Measurements from ENCODE around the gene DPEP2. TPM values are rescaled to one million over a fixed set of nuclear protein-coding genes. Genes with fewer than 3 reads are reported as not detected.
A peak's percentile ranks its signal among the peaks of the same experiment; 100 is the strongest.

The DPEP2 gene
- total and polyA plus RNA-seq, 2 of the 4 experiments (the other 2 are of a cell fraction): not detected

GRCh38 chr16:67939507-67940445 lies 59.5 kb downstream of the DPEP2 start:
- no peak overlapping the region for H3K23ac ChIP-seq (ENCODE audit: low read depth, low read length)
- H2BK5ac ChIP-seq (ENCODE audit: low read depth, low read length, poor library complexity, severe bottlenecking): no peak overlapping the region
- CTCF ChIA-PET: no interaction called here
- H3K4me2 ChIP-seq (ENCODE audit: low read depth, low read length): no peak overlapping the region
- peaks cover 14 to 76% of the 10 kb centered on the region in 2 experiments; a peak in 3 of 4 replicates for H3K79me1 ChIP-seq (ENCODE audit: low read depth in 1 of 2, low read length in 2 of 2)
- H4K8ac ChIP-seq (ENCODE audit: low read depth in 2 of 2, low read length in 2 of 2): 0 out of 4 replicates have a peak overlapping the region, but pooled peaks of 1 of the 2 experiments have one; percentile 12
- BruUV-seq (replicated peaks): no TSS peak
- in situ Hi-C loops (cut with MboI; ENCODE audit: low sequenced_read_pairs): loop anchor here (25.0 kb wide), 1 partner anchor 402 kb away; the partner anchor contains the start of gene RIPOR1
- no peak overlapping the region for H2BK120ac ChIP-seq (ENCODE audit: low read depth, low read length)
- no peaks in the 10 kb centered on the region for H3K9me3 ChIP-seq (ENCODE audit: control insufficient read depth, insufficient read depth, low read length)
- no peak overlapping the region for H3K9ac ChIP-seq (ENCODE audit: low read depth, low read length)
- no peak overlapping the region for H3K27ac ChIP-seq (ENCODE audit: insufficient read depth, low read length)
- no peak overlapping the region for H3K18ac ChIP-seq (ENCODE audit: low read depth, low read length)
- TF ChIP-seq RCOR1 (IDR thresholded peaks at IDR 0.05; ENCODE audit: insufficient replicate concordance, low read length): no peak
- no peak for TF ChIP-seq BHLHE40 (IDR thresholded peaks at IDR 0.05; ENCODE audit: low read depth, low read length)
- TF ChIP-seq CHD1 (IDR thresholded peaks at IDR 0.05; ENCODE audit: low read depth, low read length): no peak
- no peak for TF ChIP-seq USF2 (IDR thresholded peaks at IDR 0.05; ENCODE audit: low read depth, low read length)
- TF ChIP-seq NFE2L2 (IDR thresholded peaks at IDR 0.05; ENCODE audit: low read depth, low read length): no peak
- no peak for TF ChIP-seq CTCF (conservative IDR thresholded peaks at IDR 0.05; ENCODE audit: low read depth, low read length)
- TF ChIP-seq RFX5 (IDR thresholded peaks at IDR 0.05; ENCODE audit: low read depth, low read length): no peak
- no peak for TF ChIP-seq FOS (IDR thresholded peaks at IDR 0.05; ENCODE audit: low read depth, low read length)
- TF ChIP-seq POLR2A (IDR thresholded peaks at IDR 0.05; ENCODE audit: low read depth, low read length): no peak
- TF ChIP-seq MAZ (IDR thresholded peaks at IDR 0.05; ENCODE audit: borderline replicate concordance, low read depth, low read length): no peak
- no peak for TF ChIP-seq RAD21 (IDR thresholded peaks at IDR 0.05; ENCODE audit: low read length)
- TF ChIP-seq ELK1 (IDR thresholded peaks at IDR 0.05; ENCODE audit: borderline replicate concordance, low read depth, low read length): no peak
- TF ChIP-seq SMC3 (IDR thresholded peaks at IDR 0.05; ENCODE audit: low read depth, low read length): no peak
- no peak for TF ChIP-seq CEBPB (IDR thresholded peaks at IDR 0.05; ENCODE audit: low read depth, low read length)
- H3K14ac ChIP-seq (replicated peaks; ENCODE audit: low read depth, low read length): no peak overlapping the region
- peak overlapping the region; percentile 65 for H2AK9ac ChIP-seq (replicated peaks; ENCODE audit: low read depth, low read length, poor library complexity)
- H2BK15ac ChIP-seq (ENCODE audit: low read depth, low read length): no peak overlapping the region
- H2BK20ac ChIP-seq (ENCODE audit: low read depth, low read length): no peak overlapping the region
- DNase-seq (no peak), ATAC-seq (ENCODE audit: low read depth) (no peak)
- 98% methylated on average over 9 of the region's 33 CpGs; no CpG with 5 or more reads in 1 of the 2 experiments for WGBS, 2 experiments (ENCODE audit: extremely low coverage in 2 of 2, insufficient read length in 1 of 2)
- H4K5ac ChIP-seq (ENCODE audit: low read depth, low read length): no peak overlapping the region
- peaks cover 12% of the 10 kb centered on the region for H3K9me1 ChIP-seq (ENCODE audit: insufficient read depth, low read length)
- H4K91ac ChIP-seq (ENCODE audit: insufficient read depth, low read depth, low read length): no peak overlapping the region
- H3K4ac ChIP-seq (ENCODE audit: low read depth, low read length): no peak overlapping the region
- intact Hi-C loops (cut with micrococcal nuclease): loop anchor here (5.0 kb wide), 1 partner anchor 377 kb away; the partner anchor contains the start of gene CTCF
- POLR2A ChIA-PET (ENCODE audit: unreplicated experiment): no interaction called here
- dilution Hi-C loops (cut with HindIII; ENCODE audit: low sequenced_read_pairs, unreplicated experiment): no loop called here
- no peak overlapping the region for H2AFZ ChIP-seq (replicated peaks; ENCODE audit: low read length, poor library complexity)
- H3K56ac ChIP-seq (ENCODE audit: extremely low read depth, insufficient read depth, low read length): no peak overlapping the region
- no peaks in the 10 kb centered on the region for H3K27me3 ChIP-seq (ENCODE audit: control insufficient read depth, insufficient read depth, low read length)
- H2AK5ac ChIP-seq (ENCODE audit: low read depth, low read length): 0 out of 2 replicates have a peak overlapping the region, but pooled peaks have one; percentile 3
- H3K4me1 ChIP-seq (ENCODE audit: control insufficient read depth, insufficient read depth, low read length): peaks cover 11% of the 10 kb centered on the region
- H3K36me3 ChIP-seq (ENCODE audit: control insufficient read depth, insufficient read depth, low read length): peaks cover 50% of the 10 kb centered on the region
- peaks cover 47% of the 10 kb centered on the region for H4K20me1 ChIP-seq (ENCODE audit: insufficient read depth, low read length)
- H3K4me3 ChIP-seq (ENCODE audit: insufficient read depth, low read depth, low read length): no peak overlapping the region

Data from IMR-90 (cell line).